AG20443 (cell line): ENCODE data around the gene CD177.
"Not testable (repeated sequence)": the region's sequence is repeated elsewhere in the genome, so short reads cannot be mapped to it uniquely, and the experiment has no call there.

Experiments
- DNase-seq: peaks from one replicate; pipeline ENCODE4 v3.0.0; 2012; ENCODE audit warnings: low spot score, mixed read lengths

Gene CD177

GRCh38 chr19:43332058-43332922 is 21.2 kb upstream of the CD177 start:
- DNase-seq: no peak

- DNase-seq: not testable (repeated sequence)
These were observed 17.0 kb upstream of the CD177 start for GRCh38 chr19:43336508-43336907.

DNA sequence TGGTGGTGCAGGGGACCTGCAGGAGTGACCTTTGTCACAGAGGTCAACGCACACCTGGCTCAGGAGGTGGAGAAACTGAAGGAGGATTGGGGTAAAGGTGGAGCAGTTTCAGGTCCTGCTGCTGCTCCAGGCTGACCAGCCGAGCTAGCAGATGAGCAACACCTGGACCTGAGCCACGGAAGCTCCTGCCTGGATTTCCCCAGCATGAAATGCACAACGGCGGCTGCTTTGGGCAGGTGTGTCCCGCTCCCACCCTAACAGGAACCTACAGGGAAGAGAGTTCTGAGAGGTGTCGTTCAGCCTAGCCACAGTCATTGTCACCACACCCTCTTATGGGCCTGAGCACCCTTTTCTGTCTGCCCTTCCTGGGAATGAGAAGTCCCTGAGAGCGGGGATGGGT is 15.7 kb upstream of the CD177 start:
- no peak for DNase-seq

- DNase-seq: no peak
These were observed 15.0 kb upstream of the CD177 start for GRCh38 chr19:43338530-43338929.

GRCh38 chr19:43339243-43339930 is 14.1 kb upstream of the CD177 start:
- not testable (repeated sequence) for DNase-seq

DNA sequence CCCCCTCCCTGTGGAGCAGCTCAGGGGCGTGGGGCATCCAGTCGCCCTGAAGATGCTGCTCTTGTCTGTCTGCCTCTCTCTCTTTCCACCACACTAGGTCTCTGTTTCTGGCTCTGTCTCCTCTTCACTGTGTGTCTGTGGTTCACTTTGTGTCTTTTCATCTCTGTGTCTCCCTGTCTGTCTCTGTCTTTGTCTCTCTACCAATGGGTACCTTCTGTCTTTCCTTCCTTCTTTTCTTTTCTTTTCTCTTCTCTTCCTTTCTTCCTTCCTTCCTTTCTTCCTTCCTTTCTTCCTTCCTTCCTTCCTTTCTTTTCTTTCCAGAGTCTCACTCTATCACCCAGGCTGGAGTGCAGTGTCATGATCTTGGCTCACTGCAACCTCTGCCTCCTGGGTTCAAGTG is 13.4 kb upstream of the CD177 start:
- not testable (repeated sequence) for DNase-seq

GRCh38 chr19:43341098-43341497 is 12.4 kb upstream of the CD177 start:
- not testable (repeated sequence) for DNase-seq

DNA sequence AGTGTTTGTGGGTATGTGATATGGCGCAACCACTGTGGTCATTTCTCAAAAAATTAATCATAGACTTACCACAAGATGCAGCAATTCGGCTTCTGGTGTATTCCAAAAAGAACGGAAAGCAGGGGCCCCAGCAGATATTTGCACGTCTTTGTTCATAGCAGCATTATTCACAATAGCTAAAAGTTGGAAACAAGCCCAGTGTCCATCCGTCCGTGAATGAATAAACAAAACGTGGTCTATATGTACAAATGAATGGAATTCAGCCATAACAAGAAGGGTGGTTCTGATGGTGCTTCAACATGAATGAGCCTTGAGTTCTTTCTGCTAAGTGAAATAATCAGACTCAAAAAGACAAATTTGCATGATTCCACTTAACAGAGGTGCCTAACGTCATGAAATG is 11.4 kb upstream of the CD177 start:
- DNase-seq: not testable (repeated sequence)

GRCh38 chr19:43344347-43344925 is 9.1 kb upstream of the CD177 start:
- not testable (repeated sequence) for DNase-seq

GRCh38 chr19:43349813-43350212 is 3.7 kb upstream of the CD177 start:
- not testable (repeated sequence) for DNase-seq

GRCh38 chr19:43351998-43352746 is 1.3 kb upstream of the CD177 start:
- no peak for DNase-seq

- DNase-seq: no peak
These were observed 780 bp downstream of the CD177 start for GRCh38 chr19:43354305-43354627.

GRCh38 chr19:43356749-43357148 is 3.3 kb downstream of the CD177 start:
- DNase-seq: not testable (repeated sequence)

GRCh38 chr19:43362179-43362578 is 8.7 kb downstream of the CD177 start:
- no peak for DNase-seq

GRCh38 chr19:43362745-43363144 is 9.3 kb downstream of the CD177 start:
- DNase-seq: no peak

- not testable (repeated sequence) for DNase-seq
These were observed 12.2 kb downstream of the CD177 start for GRCh38 chr19:43365677-43366076.

DNA sequence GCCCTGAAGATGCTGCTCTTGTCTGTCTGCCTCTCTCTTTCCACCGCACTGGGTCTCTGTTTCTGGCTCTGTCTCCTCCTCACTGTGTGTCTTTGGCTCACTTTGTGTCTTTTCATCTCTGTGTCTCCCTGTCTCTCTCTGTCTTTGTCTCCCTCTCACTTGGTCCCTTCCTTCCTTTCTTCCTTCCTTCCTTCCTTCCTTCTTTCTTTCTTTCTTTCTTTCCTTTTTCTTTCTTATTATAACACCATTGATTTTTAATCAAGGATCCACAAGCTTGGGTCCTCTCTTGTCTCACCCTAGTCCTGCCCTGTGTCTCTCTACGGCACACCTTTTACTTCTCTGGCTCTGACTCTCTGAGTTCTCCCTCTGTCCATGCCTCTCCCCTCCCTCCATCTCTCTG is 14.3 kb downstream of the CD177 start:
- no peak for DNase-seq

- DNase-seq: not testable (repeated sequence)
These were observed 15.4 kb downstream of the CD177 start for GRCh38 chr19:43368897-43369296.

DNA sequence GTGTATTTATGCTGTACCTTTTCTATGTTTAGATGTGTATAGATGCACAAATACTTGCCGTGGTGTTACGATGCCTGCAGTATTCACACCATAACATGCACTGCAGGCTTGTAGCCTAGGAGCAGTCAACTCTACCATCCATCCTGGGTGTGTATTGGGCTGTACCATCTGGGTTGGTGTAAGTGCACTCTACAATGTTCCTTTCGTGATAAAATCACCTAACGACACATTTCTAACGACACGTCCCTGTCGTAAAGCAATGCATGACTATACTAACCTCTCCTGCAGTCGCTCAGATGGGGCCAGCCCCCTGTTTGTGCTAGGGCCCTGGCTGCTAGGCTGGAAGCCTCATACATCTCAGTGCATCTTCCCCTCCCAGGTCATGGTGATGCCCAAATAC is 18.4 kb downstream of the CD177 start:
- DNase-seq: no peak

DNA sequence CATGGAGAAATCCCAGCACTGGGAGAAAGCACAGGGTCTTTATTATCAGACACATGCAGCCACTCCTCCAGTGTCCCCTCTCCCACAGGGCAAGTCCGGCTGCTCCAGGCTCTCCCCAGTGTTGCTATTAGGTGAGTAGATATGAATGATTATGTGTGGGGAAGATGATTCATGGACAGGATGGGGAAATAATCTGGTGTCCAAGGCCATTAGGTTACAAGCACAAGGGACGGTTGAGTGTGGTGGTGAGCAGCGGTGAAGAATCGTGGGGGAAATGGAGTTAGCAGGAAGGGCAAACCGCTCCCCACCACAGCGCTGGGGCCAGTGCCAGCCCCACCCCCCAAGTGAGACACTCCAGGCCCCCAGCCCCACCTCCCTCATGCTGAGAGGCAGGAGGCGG is 19.0 kb downstream of the CD177 start:
- no peak for DNase-seq

DNA sequence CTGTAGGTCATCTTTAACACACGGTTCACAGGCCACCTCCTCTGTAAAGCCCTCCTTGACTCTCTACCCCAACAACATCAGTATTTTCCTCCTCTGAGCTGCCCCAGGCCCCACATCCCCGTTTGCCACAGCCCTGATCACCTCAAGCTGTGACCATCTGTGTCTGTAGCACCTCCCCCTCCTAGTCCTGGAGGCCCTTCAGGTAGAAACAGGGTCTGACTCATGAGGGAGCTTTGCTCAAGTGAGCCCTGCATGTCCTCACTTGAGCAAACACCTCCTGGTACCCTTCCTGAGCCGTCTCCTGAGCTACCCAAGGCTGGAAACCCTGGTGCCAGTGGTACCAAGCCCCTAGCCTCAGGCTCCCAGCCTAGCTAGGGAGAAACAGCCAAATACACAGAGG is 24.1 kb downstream of the CD177 start:
- not testable (repeated sequence) for DNase-seq

DNA sequence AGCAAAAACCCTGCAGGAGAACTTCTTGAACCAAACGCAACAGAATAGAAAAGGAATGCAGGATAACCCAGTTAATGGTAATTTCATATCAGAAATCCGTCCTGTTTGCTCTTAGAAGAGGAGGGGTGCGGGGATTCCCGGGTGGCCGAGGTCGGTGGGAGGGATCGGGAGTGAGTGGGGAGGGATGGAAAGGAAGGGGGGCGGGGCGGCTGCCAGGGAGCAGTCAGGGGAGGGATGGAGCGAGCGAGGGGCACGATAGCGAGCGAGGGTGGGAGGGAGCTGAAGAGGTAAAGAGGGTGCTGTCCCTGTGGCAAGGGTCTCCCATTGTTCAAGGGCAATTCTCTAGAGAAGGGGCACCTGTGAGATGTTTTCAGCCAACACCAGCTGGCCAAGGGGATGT is 26.5 kb downstream of the CD177 start:
- DNase-seq: no peak
